Vagina (tissue), 2 donors: ENCODE measurements around the gene GALNT2. TPM values are rescaled to one million over a fixed set of nuclear protein-coding genes. Genes with fewer than 3 reads are reported as not detected.

Experiments
- DNase-seq, 2 donors: peaks; one replicate each; pipeline ENCODE4 v3.0.0-alpha.2; 2017; ENCODE audit errors: extremely low spot score in 2 of 2
- H3K27ac ChIP-seq: fragments of 200-600 bp; sonication (generic); one replicate; pipeline ENCODE4 v1.5.1; 2019
- H3K27me3 ChIP-seq: fragments of 200-600 bp; sonication (generic); one replicate; pipeline ENCODE4 v1.5.1; 2019
- H3K36me3 ChIP-seq, 2 donors: fragments of 200-600 bp; sonication (generic); one replicate each; pipeline ENCODE4 v1.5.1; 2017 to 2019
- H3K4me1 ChIP-seq: fragments of 200-600 bp; sonication (generic); one replicate; pipeline ENCODE4 v1.5.1; 2019
- H3K4me3 ChIP-seq, 2 donors: fragments of 200-600 bp; sonication (generic); 1 replicate in 1 of 2; 2 replicates in 1 of 2; pipeline ENCODE4 v1.5.1; 2016 to 2019
- H3K9me3 ChIP-seq: fragments of 200-600 bp; sonication (generic); one replicate; pipeline ENCODE4 v1.5.1; 2019
- POLR2A ChIP-seq, 2 donors: fragments of 450-650 bp; IDR thresholded peaks; one replicate each; pipeline ENCODE4 v1.6.1; 2017; ENCODE audit warnings: antibody characterized with exemption in 2 of 2, mild to moderate bottlenecking in 2 of 2, moderate library complexity in 2 of 2
- POLR2AphosphoS5 ChIP-seq, 2 donors: sonication (generic); formaldehyde crosslinking; IDR thresholded peaks; one replicate each; pipeline ENCODE4 v1.9.0; 2017; ENCODE audit warnings: antibody characterized with exemption in 2 of 2, mild to moderate bottlenecking in 2 of 2, low read depth in 1 of 2; ENCODE audit not compliant: insufficient read depth in 1 of 2
- intact Hi-C: fragments of 100-400 bp; cut with DNase I; formaldehyde crosslinking; loops from one replicate; pipeline ENCODE4 v1.15.1; 2023
- total RNA-seq: library from RNA; depleted of rRNA; stranded (reverse); fragments of >200 nt; gene quantifications from one replicate; pipeline ENCODE4 v1.2.3, GENCODE V29; 2016
- TF ChIP-seq, protein P1 (sequence below), 3 experiments: fragments of 450-650 bp in 2 of 3; fragments of 200-600 bp in 1 of 3; sonication (generic) in 1 of 3; IDR thresholded peaks; one replicate each; pipeline ENCODE4 v1.5.1; 2017 to 2019; ENCODE audit warnings: antibody characterized with exemption in 3 of 3, mild to moderate bottlenecking in 2 of 3, moderate library complexity in 2 of 3

The GALNT2 gene
- total RNA-seq, 1 donor from 2014 or later, result 51.6 TPM

GRCh38 chr1:230280906-230281413 lies 213.9 kb downstream of the GALNT2 start:
- no peak overlapping the region for H3K4me3 ChIP-seq
- TF ChIP-seq, protein P1, sequence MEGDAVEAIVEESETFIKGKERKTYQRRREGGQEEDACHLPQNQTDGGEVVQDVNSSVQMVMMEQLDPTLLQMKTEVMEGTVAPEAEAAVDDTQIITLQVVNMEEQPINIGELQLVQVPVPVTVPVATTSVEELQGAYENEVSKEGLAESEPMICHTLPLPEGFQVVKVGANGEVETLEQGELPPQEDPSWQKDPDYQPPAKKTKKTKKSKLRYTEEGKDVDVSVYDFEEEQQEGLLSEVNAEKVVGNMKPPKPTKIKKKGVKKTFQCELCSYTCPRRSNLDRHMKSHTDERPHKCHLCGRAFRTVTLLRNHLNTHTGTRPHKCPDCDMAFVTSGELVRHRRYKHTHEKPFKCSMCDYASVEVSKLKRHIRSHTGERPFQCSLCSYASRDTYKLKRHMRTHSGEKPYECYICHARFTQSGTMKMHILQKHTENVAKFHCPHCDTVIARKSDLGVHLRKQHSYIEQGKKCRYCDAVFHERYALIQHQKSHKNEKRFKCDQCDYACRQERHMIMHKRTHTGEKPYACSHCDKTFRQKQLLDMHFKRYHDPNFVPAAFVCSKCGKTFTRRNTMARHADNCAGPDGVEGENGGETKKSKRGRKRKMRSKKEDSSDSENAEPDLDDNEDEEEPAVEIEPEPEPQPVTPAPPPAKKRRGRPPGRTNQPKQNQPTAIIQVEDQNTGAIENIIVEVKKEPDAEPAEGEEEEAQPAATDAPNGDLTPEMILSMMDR (IDR thresholded peaks at IDR 0.05), result no peak
- TF ChIP-seq POLR2AphosphoS5 (IDR thresholded peaks at IDR 0.05; ENCODE audit: insufficient read depth in 1 of 2, low read depth in 1 of 2) (no peak), POLR2A (IDR thresholded peaks at IDR 0.05) (no peak)
- H3K27me3 ChIP-seq, result no peaks in the 10 kb centered on the region
- DNase-seq, result no peak
- H3K36me3 ChIP-seq, result peaks cover 0 to 34% of the 10 kb centered on the region in 2 donors
- peaks cover 17% of the 10 kb centered on the region for H3K4me1 ChIP-seq
- no peak overlapping the region for H3K27ac ChIP-seq
- intact Hi-C loops, result no loop called here
- H3K9me3 ChIP-seq, result no peaks in the 10 kb centered on the region

DNA sequence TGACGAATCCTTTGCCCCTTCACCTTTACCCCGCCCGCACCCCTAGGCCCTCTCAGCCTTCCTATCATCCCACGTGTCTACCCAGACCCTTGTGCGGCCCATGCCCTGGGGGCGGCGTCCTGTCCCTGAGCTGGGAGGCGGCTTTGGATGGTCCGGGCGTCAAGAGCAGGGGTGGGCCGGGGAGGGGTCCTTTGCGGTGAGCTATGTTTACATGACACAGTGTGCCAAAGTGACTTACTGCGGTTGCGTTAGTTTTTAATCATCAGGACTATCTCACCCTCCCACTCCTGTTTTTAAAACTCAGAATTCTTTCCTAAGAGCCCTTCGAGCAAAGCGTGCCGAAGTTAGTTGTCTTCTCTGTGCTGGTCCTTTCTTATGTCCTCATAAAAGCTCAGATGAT lies 214.5 kb downstream of the GALNT2 start:
- peaks cover 0 to 28% of the 10 kb centered on the region in 2 donors for H3K36me3 ChIP-seq
- H3K4me3 ChIP-seq, result no peak overlapping the region
- no peaks in the 10 kb centered on the region for H3K9me3 ChIP-seq
- intact Hi-C loops, result no loop called here
- H3K27me3 ChIP-seq, result no peaks in the 10 kb centered on the region
- H3K27ac ChIP-seq, result peak overlapping the region; percentile 44
- TF ChIP-seq POLR2A (IDR thresholded peaks at IDR 0.05) (no peak), POLR2AphosphoS5 (IDR thresholded peaks at IDR 0.05; ENCODE audit: insufficient read depth in 1 of 2, low read depth in 1 of 2) (no peak)
- TF ChIP-seq, protein P1 (IDR thresholded peaks at IDR 0.05), result no peak
- no peak for DNase-seq
- peaks cover 17% of the 10 kb centered on the region for H3K4me1 ChIP-seq

DNA sequence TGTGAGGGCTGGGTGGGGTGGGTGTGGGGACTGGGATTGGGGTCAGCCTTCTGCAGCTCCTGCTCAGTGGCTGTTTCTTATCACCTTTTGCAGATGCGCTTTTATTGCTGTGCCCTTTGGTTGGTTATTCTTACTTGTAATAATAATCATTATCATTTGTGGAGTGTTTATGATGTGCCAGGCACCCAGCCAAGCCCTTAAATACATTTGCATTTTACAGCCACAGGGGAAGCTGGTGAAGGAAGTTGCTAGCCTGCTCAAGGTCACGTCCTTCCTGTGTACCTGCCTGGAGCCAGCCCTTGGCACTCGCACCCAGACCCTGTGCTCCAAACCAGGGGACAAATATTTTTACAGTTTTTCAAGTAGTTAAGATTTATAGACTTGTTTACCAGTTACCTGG lies 215.1 kb downstream of the GALNT2 start:
- intact Hi-C loops, result no loop called here
- H3K9me3 ChIP-seq, result no peaks in the 10 kb centered on the region
- H3K4me3 ChIP-seq, result no peak overlapping the region
- peak overlapping the region; percentile 10 for H3K27ac ChIP-seq
- H3K36me3 ChIP-seq, result peaks cover 0 to 22% of the 10 kb centered on the region in 2 donors
- H3K4me1 ChIP-seq, result peaks cover 17% of the 10 kb centered on the region
- TF ChIP-seq POLR2A (IDR thresholded peaks at IDR 0.05), result no peak
- TF ChIP-seq POLR2AphosphoS5 (IDR thresholded peaks at IDR 0.05; ENCODE audit: insufficient read depth in 1 of 2, low read depth in 1 of 2), result no peak
- TF ChIP-seq, protein P1 (IDR thresholded peaks at IDR 0.05), result no peak
- no peaks in the 10 kb centered on the region for H3K27me3 ChIP-seq
- no peak for DNase-seq

DNA sequence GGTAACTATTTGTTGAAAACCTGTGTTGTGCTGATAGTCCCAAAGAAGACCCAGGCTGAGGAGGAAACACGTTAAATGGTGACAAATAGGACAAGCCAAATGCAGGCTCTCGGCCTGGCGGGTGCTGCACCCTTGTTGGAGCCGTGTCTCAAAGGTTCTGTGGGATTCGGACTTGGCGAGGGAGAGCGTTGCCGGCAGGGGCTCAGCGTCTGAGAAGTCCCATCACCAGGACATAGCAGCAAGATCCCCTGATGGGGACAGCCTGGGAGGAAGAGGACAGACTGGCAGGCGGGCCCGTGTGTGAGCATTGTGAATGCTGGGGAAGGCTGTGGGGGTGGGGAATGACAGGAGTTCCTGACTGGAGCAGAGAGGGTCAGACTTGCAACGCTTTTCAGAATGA lies 216.6 kb downstream of the GALNT2 start:
- no peaks in the 10 kb centered on the region for H3K9me3 ChIP-seq
- no peak for DNase-seq
- H3K27me3 ChIP-seq, result no peaks in the 10 kb centered on the region
- intact Hi-C loops, result no loop called here
- TF ChIP-seq, protein P1 (IDR thresholded peaks at IDR 0.05), result no peak
- TF ChIP-seq POLR2A (IDR thresholded peaks at IDR 0.05), result no peak
- TF ChIP-seq POLR2AphosphoS5 (IDR thresholded peaks at IDR 0.05; ENCODE audit: insufficient read depth in 1 of 2, low read depth in 1 of 2), result no peak
- no peak overlapping the region for H3K27ac ChIP-seq
- H3K36me3 ChIP-seq, result peaks cover 0 to 16% of the 10 kb centered on the region in 2 donors
- H3K4me3 ChIP-seq, result no peak overlapping the region
- peaks cover 17% of the 10 kb centered on the region for H3K4me1 ChIP-seq

GRCh38 chr1:230284891-230285290 lies 217.9 kb downstream of the GALNT2 start:
- Histone ChIP-seq H3K27ac (no peak overlapping the region), H3K36me3 (peaks cover 0 to 6% of the 10 kb centered on the region in 2 donors), H3K27me3 (no peaks in the 10 kb centered on the region), H3K4me3 (no peak overlapping the region), H3K9me3 (no peaks in the 10 kb centered on the region), H3K4me1 (peaks cover 17% of the 10 kb centered on the region)
- TF ChIP-seq POLR2AphosphoS5 (IDR thresholded peaks at IDR 0.05; ENCODE audit: insufficient read depth in 1 of 2, low read depth in 1 of 2), result no peak
- no peak for TF ChIP-seq POLR2A (IDR thresholded peaks at IDR 0.05)
- TF ChIP-seq, protein P1 (IDR thresholded peaks at IDR 0.05), result no peak
- no peak for DNase-seq
- intact Hi-C loops, result no loop called here
